ENCODE data around the gene SGCD.
"Not testable (repeated sequence)": the region's sequence is repeated elsewhere in the genome, so short reads cannot be mapped to it uniquely, and the experiment has no call there.

Gene SGCD

DNA sequence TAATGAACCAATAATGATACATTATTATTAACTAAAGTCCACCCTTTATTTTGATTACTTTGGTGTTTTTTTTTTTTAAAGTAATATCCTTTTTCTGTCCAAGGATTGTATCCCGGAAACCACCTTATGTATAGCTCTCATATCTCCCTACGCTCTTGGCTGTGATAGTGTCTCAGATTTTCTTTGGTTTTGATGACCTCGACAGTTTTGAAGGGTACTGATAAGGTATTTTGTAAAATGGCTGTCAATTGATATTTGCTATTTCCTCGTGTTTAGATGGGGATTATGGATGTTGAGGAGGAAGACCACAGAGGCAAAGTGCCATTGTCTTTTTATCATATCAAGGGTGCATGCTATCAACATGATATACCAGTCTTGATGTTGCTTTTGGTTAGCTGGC lies 259.0 kb downstream of the SGCD start:
- ATAC-seq (ENCODE audit: low read depth) (no peak), DNase-seq (ENCODE audit: low spot score in 2 of 2) (no peak)
- Mint-ChIP-seq H3K27ac (no peak overlapping the region), H3K36me3 (no peaks in the 10 kb centered on the region), H3K27me3 (peaks cover 12% of the 10 kb centered on the region), H3K4me1 (no peaks in the 10 kb centered on the region), H3K4me3 (no peak overlapping the region), H3K9me3 (peaks cover 1% of the 10 kb centered on the region)

DNA sequence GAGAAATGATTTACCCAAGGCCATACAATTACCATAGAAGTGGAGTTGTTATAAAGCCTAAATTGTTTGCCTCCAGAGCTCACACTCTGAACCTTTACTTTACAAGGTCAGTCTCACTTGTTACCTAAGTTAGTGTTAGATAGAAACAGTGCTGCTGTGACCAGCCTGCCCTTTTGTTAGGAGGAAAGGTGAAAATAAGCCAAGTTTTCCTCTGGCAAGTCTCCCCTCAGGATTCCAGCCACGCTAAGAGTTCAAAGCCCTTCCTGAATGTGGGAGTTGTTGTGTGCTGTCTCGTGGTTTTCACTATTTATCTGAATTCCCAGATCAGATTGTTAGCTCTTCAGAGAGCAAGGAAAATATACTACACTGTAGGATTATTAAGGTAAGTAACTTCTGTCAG lies 260.0 kb downstream of the SGCD start:
- Mint-ChIP-seq H3K9me3 (peaks cover 1% of the 10 kb centered on the region), H3K27me3 (peaks cover 12% of the 10 kb centered on the region), H3K4me3 (no peak overlapping the region), H3K4me1 (no peaks in the 10 kb centered on the region), H3K27ac (no peak overlapping the region), H3K36me3 (no peaks in the 10 kb centered on the region)
- DNase-seq (ENCODE audit: low spot score in 2 of 2): no peak
- ATAC-seq (ENCODE audit: low read depth): no peak

DNA sequence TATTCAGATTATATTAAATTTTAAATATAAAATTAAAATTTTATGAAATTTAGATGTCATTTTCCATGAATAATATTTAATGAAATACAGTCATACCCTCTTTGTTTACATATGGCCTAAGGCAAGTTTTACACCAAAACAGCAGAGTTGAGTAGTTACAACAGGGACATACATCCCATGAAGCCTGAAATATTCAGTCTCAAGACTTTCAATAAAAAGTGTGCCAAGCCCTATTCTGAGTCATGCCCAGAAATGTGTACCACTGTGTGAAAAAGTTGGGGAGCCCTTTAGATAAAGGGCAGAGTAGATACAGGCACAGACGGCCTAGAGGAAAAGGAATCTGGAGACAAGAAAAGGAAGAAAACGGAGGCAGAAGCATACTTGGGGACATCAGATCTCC lies 261.3 kb downstream of the SGCD start:
- Mint-ChIP-seq H3K4me1 (no peaks in the 10 kb centered on the region), H3K4me3 (no peak overlapping the region), H3K36me3 (no peaks in the 10 kb centered on the region), H3K27ac (no peak overlapping the region), H3K9me3 (peaks cover 1% of the 10 kb centered on the region), H3K27me3 (peaks cover 9% of the 10 kb centered on the region)
- no peak for DNase-seq (ENCODE audit: low spot score in 2 of 2)
- no peak for ATAC-seq (ENCODE audit: low read depth)

DNA sequence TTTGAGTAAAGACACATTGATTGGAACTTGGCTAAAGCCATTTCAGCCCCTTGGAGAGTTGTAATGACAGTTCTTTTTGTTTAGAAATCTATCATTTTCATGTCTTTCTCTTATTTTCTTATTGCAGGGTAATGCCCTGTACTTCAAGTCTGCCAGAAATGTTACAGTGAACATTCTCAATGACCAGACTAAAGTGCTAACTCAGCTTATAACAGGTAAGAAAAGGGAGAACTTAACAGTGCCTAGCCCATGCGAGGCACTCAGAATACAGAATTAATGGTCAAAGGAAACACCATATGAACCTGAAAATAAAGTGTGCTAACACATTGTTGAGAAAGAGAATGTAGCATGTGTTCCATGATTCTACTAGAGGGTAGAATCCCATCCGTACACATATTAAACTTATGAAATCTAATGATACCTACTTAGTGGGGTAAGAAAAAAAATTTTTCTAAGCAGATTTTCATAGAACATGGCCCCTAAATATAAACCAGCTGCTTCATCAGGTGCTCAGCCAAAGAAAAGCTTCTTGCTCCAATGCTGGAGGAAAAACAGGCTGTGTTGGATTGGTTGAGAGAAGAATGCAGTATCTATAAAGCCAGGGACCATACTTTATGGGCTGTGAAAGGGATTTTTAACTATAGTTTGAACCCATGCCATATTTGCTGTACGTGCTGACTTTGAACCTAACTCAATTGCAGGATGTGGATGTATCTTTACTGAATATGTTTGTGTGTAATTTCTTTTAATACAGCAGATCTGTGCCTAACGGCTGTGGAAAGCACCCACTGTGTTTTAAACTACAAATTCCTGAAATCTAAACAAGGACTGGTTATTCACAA lies 262.4 kb downstream of the SGCD start:
- ATAC-seq (ENCODE audit: low read depth): no peak
- Mint-ChIP-seq H3K27ac (no peak overlapping the region), H3K4me3 (no peak overlapping the region), H3K27me3 (peaks cover 7% of the 10 kb centered on the region), H3K9me3 (peaks cover 1% of the 10 kb centered on the region), H3K4me1 (no peaks in the 10 kb centered on the region), H3K36me3 (no peaks in the 10 kb centered on the region)
- DNase-seq (ENCODE audit: low spot score in 2 of 2): no peak

DNA sequence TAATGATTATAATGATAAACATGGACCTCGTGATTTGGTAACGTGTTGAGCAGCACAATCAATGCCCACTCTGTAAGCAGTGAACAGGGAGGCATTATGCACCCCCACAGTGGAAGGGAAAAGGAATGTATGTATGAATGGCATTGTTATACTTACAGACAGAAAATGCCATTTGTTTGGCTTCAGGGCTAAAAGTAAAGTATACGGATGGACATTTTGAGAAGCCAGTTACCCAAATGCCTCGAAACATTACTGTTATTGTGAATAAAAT lies 262.9 kb downstream of the SGCD start:
- Mint-ChIP-seq H3K27ac (no peak overlapping the region), H3K27me3 (peaks cover 7% of the 10 kb centered on the region), H3K9me3 (peaks cover 1% of the 10 kb centered on the region), H3K36me3 (no peaks in the 10 kb centered on the region), H3K4me1 (no peaks in the 10 kb centered on the region), H3K4me3 (no peak overlapping the region)
- ATAC-seq (ENCODE audit: low read depth) (no peak), DNase-seq (ENCODE audit: low spot score in 2 of 2) (no peak)

DNA sequence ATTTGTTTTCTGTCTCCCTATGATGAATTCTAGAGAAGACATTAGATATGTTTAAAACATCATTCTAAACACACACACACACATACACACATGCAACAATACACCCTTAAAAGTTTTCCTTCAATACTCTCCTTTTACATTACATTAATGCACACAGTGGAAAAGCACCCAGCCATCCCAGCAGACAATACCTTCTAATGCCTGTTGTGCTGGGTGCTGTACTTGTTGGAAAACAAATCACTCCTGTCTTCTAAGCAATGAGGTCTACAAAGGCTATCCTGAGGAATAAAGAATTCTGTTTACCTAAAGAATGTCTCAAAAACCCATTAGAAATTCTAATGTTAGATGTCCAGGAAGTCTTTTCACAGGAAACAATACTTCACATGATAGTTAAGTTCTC lies 264.0 kb downstream of the SGCD start:
- Mint-ChIP-seq H3K27ac (no peak overlapping the region), H3K9me3 (peaks cover 1% of the 10 kb centered on the region), H3K36me3 (no peaks in the 10 kb centered on the region), H3K4me3 (no peak overlapping the region), H3K27me3 (peaks cover 7% of the 10 kb centered on the region), H3K4me1 (no peaks in the 10 kb centered on the region)
- DNase-seq (ENCODE audit: low spot score in 2 of 2): no peak
- ATAC-seq (ENCODE audit: low read depth): no peak

DNA sequence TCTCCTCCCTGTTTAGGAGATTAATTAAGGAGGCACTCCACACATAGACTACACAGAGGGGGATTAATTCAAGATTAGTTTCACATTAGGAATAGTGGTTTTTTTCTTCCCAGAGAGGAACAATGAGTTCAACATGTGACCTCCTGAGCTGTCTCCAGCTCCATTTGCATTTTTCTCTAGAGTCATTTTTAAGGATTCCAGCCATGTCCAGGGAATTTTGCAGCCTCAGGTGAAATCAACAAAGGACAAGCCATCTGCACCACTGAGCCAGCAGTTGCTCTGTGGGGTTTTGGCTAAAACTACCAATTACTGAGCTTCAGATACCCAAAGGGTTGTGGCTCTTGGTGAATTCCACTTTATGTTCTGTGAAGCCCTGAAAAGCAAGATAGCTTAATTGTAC lies 264.7 kb downstream of the SGCD start:
- DNase-seq (ENCODE audit: low spot score in 2 of 2): no peak
- Mint-ChIP-seq H3K36me3 (no peaks in the 10 kb centered on the region), H3K4me1 (no peaks in the 10 kb centered on the region), H3K27ac (no peak overlapping the region), H3K4me3 (no peak overlapping the region), H3K9me3 (peaks cover 1% of the 10 kb centered on the region), H3K27me3 (peaks cover 10% of the 10 kb centered on the region)
- no peak for ATAC-seq (ENCODE audit: low read depth)

DNA sequence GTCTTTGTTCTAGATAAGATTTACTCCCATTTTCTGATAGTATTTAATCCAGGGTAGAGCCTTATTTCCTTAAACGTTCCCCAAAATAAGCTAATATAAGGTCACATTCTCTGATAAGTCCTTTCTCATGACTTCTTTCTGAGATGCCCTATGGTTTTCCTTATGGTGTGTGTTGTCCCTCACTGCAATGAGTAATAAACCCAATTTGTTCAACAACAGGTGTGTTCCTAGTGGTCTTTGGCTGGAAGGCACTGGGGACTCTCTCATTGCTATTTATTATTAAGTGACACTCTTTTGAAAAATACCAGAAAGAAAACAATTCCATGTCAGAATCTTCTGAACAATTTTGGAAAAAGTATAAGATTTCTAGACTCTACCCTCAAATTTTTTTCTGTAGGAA lies 266.6 kb downstream of the SGCD start:
- H3K36me3 Mint-ChIP-seq: no peaks in the 10 kb centered on the region
- H3K27ac Mint-ChIP-seq: no peak overlapping the region
- H3K27me3 Mint-ChIP-seq: peaks cover 7% of the 10 kb centered on the region
- peaks cover 1% of the 10 kb centered on the region for H3K9me3 Mint-ChIP-seq
- DNase-seq (ENCODE audit: low spot score in 2 of 2) (no peak), ATAC-seq (ENCODE audit: low read depth) (no peak)
- H3K4me3 Mint-ChIP-seq: no peak overlapping the region
- H3K4me1 Mint-ChIP-seq: no peaks in the 10 kb centered on the region

DNA sequence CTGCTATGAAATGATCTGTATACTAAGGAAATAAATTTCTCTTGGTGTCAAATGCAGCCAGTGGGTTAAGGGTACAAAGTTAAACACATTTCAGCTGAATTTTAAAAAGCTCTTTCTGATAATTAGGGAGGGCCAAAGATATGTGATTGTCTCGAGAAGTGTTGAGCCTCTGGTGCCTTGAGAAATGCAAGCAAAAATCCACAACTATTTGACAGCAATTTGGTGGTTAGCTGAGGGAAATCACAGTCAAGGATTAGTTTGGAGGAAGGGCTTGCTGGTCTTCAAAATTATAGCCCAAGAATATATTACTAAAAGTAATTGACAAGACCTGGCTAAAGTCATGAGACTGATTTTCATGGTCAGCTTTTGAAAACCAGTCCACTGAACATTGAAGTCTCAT lies 267.4 kb downstream of the SGCD start:
- Mint-ChIP-seq H3K27ac (no peak overlapping the region), H3K4me3 (no peak overlapping the region), H3K4me1 (no peaks in the 10 kb centered on the region), H3K9me3 (peaks cover 1% of the 10 kb centered on the region), H3K36me3 (no peaks in the 10 kb centered on the region), H3K27me3 (peaks cover 5% of the 10 kb centered on the region)
- ATAC-seq (ENCODE audit: low read depth) (no peak), DNase-seq (ENCODE audit: low spot score in 2 of 2) (no peak)

DNA sequence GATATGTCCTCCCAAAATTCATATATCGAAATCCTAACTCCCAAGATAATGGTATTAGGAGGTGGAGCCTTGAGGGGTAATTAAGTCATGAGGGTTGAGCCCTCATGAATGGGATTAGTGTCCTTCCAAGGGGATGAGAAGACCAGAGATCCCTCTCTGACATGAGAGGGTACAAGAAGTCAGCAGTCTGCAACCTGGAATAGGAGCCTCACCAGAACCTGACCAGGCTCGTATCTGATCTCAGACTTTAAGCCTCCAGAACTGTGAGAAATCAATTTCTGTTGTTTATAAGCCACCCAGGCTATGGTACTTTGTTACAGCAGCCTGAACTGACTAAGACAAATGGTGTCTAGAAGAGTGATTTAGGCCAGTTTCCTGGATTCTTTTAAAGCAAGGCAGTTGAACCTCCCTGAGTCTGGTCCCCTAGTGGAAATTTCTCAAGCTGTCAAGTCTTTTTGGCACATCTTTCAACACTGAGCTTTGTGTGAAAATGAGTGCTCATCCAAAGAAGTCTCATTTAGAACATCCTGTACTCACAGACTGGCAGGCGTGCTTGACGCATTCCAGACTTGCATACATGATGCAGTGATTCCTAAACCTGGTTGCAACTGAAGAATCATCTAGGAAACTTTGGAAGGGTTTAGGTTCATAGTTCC lies 268.3 kb downstream of the SGCD start:
- no peak overlapping the region for H3K27ac Mint-ChIP-seq
- H3K9me3 Mint-ChIP-seq: peaks cover 1% of the 10 kb centered on the region
- DNase-seq (ENCODE audit: low spot score in 2 of 2): no peak
- H3K4me3 Mint-ChIP-seq: no peak overlapping the region
- ATAC-seq (ENCODE audit: low read depth): no peak
- no peaks in the 10 kb centered on the region for H3K4me1 Mint-ChIP-seq
- H3K36me3 Mint-ChIP-seq: no peaks in the 10 kb centered on the region
- H3K27me3 Mint-ChIP-seq: peaks cover 5% of the 10 kb centered on the region

DNA sequence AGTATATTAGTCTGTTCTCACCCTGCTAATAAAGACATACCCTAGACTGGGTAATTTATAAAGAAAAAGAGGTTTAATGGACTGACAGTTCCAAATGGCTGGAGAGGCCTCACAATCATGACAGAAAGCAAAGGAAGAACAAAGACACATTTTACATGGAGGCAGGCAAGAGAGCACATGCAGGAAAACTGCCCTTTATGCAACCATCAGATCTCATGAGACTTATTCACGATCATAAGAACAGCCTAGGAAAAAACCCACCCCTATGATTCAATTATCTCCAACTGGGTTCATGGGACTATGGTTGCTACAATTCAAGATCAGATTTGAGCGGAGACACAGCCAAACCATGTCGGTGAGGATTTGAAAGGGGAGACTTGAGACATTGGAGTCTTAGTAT lies 270.3 kb downstream of the SGCD start:
- DNase-seq (ENCODE audit: low spot score in 2 of 2) (no peak), ATAC-seq (ENCODE audit: low read depth) (no peak)
- no peaks in the 10 kb centered on the region for H3K4me1 Mint-ChIP-seq
- H3K27me3 Mint-ChIP-seq: peaks cover 2% of the 10 kb centered on the region
- no peaks in the 10 kb centered on the region for H3K36me3 Mint-ChIP-seq
- no peak overlapping the region for H3K27ac Mint-ChIP-seq
- H3K4me3 Mint-ChIP-seq: no peak overlapping the region
- H3K9me3 Mint-ChIP-seq: peaks cover 7% of the 10 kb centered on the region

DNA sequence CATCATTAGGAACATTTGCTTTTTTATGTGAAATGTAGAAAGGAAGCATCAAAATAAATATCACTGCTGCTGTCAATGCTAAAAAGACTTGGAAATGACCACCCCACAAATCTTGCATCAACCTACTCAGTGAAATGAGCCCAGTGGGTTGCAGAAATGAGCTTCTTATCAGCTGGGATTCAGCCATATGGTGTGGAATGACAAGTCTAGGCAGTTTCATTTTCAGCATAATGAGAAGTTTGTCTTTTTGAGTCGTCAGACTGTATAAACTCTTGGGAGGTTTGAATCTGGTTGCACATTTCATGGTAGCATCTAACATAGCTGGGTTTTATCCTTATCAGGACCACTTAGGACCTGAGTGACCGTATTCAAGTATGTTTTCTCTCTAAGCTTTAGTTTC lies 272.0 kb downstream of the SGCD start:
- ATAC-seq (ENCODE audit: low read depth) (no peak), DNase-seq (ENCODE audit: low spot score in 2 of 2) (no peak)
- H3K36me3 Mint-ChIP-seq: no peaks in the 10 kb centered on the region
- H3K4me3 Mint-ChIP-seq: no peak overlapping the region
- H3K4me1 Mint-ChIP-seq: no peaks in the 10 kb centered on the region
- peaks cover 2% of the 10 kb centered on the region for H3K27me3 Mint-ChIP-seq
- no peak overlapping the region for H3K27ac Mint-ChIP-seq
- H3K9me3 Mint-ChIP-seq: peaks cover 12% of the 10 kb centered on the region

DNA sequence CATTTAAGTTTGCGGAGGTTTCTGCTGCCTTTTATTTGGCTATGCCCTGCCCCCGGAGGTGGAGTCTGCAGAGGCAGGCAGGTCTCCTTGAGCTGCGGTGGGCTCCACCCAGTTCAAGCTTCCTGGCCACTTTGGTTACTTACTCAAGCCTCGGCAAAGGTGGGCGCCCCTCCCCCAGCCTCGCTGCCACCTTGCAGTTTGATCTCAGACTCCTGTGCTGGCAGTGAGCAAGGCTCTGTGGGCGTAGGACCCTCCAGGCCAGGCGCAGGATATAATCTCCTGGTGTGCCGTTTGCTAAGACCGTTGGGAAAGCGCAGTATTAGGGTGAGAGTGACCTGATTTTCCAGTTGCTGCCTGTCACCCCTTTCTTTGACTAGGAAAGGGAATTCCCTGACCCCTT lies 283.6 kb downstream of the SGCD start:
- not testable (repeated sequence) for H3K36me3 Mint-ChIP-seq; H3K27ac Mint-ChIP-seq; H3K4me3 Mint-ChIP-seq; DNase-seq (ENCODE audit: low spot score in 2 of 2); ATAC-seq (ENCODE audit: low read depth); H3K4me1 Mint-ChIP-seq; H3K27me3 Mint-ChIP-seq
- peaks cover 22% of the 10 kb centered on the region for H3K9me3 Mint-ChIP-seq

DNA sequence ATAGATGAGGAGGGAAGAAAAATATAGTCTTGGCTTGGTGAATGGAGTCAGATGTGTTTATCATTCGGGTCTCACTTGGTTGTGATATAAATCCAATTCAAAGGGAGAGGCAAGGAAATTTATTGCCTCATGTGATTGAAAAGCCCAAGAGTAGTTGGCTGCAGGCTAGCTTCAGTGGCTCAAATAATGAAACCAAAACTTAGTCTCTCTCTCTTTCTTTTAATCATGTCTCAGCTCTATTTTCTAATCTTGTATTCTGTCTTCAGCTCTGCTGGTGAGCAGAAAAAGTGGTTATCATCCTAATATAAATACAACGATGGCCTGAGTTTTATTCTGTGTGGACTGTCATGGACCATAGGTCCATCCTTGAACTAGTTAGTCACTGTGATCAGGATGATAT lies 288.9 kb downstream of the SGCD start:
- ATAC-seq (ENCODE audit: low read depth) (no peak), DNase-seq (ENCODE audit: low spot score in 2 of 2) (no peak)
- Mint-ChIP-seq H3K27ac (no peak overlapping the region), H3K27me3 (peaks cover 5% of the 10 kb centered on the region), H3K4me1 (no peaks in the 10 kb centered on the region), H3K4me3 (no peak overlapping the region), H3K9me3 (peaks cover 12% of the 10 kb centered on the region), H3K36me3 (no peaks in the 10 kb centered on the region)

DNA sequence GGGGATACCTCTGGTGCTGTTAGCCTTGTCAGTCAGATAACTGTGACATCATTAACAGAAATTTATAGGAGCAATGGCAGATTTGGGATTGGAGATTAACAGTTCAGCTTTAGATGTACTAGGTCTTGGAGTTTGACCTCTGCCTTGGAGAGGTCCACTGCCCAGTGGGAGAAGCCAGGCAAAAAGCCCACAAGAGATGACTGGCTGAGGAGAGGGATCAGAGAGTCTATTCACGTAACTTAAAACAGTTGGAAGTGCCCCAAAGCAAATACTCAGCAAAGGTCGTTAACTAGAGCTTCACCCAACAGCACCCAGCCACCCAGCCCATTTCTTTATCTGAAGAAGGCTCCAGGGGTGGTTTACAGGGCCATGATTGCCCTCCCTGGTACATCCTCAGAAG lies 290.5 kb downstream of the SGCD start:
- DNase-seq (ENCODE audit: low spot score in 2 of 2): no peak
- Mint-ChIP-seq H3K4me3 (no peak overlapping the region), H3K9me3 (peaks cover 2% of the 10 kb centered on the region), H3K36me3 (no peaks in the 10 kb centered on the region), H3K27me3 (peaks cover 6% of the 10 kb centered on the region), H3K4me1 (no peaks in the 10 kb centered on the region), H3K27ac (no peak overlapping the region)
- no peak for ATAC-seq (ENCODE audit: low read depth)
